NCI-H1417 (cell line): Measurements from ENCODE around the gene ITGB6.

ENCODE experiments used
- DNase-seq, 3 experiments: peaks; one replicate each; lab custom pipeline; 2025; lab: John Stamatoyannopoulos, UW

ITGB6 gene

DNA sequence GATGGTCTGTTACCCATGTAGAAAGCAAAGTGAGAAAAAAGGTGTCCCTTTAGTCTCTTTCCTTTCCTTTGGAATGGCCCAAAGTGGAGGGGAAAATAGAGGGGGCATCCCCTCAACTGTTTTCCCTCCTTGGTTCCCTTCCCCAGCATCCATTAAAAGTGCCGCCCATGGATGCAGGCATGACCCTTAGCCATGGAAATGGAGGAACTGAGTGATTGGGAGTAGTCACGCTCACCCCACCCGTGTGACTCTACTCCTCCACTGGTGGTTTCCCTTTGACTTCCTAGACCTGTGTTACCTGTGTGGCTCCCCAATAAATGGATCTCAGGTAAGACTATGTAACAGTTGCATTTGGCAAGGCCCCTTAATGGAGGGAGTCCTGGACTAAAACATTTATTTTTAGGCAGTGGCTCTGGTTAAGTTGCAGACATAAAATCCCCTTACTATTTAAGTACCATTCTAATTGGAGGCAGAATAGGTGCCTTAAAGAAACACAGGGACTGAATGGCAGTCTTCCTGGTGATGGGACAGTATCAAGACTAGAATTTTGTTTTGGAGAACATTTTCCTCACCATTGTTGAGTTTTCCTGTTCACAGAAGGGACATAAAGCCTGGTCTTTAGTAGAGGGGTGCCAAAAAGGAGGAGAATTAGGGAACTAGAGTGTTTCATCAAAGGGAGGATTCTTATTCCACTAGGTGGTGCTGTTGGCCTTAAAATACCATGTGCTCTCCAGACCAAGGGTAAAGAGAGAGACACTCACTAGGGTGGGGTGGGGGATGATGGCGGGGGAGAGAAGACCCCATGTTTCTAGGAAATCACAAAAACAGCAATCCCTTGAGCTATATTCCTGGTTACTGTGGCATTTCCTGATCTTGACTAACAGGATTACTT is 112.0 kb downstream of the ITGB6 start:
- peak in 1 of 3 experiments; percentile 0 for DNase-seq

DNA sequence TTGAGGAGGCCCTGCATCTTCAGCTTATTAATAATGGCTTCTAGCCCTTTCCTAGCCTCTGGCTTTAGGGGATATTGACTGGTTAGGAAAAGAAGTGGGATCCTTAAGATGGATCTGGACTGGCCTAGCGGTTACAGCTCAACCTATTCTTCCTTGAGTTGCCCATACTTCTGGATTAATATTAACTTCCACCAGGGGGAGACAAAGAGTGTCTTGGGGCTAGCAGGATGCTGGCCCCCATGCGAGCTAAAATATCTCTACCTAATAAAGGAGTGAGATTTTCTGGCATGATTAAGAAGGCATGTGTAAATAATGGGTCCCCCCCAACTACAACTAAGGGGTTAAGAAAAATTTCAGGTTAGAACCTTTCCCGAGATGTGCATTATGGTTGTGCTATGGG is 114.4 kb downstream of the ITGB6 start:
- DNase-seq: no peak

DNA sequence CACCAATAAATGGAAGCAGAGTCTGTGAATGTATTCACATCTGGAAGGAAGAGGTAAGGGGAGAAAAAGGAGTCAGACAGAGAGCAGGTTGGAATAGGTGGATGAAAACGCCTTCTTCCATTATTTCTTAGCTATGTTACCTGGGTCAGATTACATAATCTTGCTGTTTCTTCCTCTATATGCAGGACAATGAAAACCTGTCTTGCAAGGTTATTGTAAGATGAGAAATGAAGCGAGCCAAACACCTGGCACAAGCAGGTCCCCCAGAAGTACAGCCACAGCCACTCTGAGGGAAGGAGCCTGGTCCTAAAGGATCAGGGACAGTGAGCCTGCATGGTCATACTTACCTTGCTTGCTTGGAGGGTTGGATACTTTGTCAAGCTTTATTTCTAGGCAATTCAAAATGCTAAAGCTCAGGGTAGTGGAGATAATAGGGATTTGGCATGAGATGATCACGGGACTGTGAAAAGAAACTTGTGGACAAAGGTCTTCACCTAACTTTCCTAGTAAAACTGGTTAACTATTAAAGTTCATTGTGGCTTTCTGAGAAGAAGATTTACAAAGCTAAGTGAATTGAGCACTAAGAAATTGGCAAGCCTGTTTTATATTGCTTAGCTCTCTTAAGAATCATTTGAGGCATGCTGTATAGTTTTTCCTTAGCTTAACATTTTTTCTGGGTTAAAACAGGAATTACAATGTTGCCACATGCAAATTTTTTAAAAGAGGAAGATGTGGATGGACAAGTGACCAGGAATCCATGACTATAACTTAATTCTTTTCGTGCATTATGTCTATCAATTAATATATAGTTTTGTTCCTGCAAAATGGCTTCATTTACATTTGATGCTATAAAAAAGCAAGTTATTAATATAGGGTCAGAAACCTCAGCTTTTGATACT is 121.9 kb downstream of the ITGB6 start:
- no peak for DNase-seq

DNA sequence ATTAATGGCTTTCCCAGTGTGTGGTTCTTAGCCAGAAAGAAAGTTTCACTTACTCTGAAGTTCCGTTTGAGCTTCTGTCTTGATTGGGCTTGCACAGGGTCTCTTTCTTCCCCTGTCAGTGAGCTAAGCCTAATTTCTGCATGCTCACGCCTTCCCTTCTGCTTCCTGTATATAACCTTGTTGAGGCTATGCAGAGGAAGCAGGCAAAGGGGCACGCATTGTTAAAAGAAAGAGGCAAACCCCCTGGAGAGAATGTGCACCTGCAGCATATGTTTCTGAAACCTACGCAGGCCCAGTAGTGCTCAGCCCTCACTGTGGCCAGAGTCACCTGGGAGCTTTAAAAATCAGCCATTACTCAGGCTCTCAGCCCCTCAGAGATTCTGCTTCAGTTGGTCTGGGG is 123.2 kb downstream of the ITGB6 start:
- DNase-seq: peak in 1 of 3 experiments; percentile 10

DNA sequence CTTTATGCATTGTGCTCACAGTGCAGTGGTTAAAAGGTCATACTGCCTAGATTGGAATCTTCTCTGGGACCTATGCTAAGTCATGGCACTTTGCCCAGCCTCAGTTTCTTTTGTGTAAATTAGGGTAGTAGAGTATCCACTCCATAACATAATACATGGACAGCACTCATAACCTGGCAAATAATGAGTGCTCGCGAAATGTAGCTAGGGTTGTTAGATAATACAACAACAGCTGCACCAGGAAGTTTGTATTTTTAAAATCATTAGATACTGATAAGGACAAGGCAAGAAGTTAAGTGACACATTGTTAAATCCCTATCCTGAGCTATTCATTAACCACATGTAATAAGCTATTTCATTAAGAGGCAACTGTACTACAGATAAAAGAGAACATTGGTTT is 123.8 kb downstream of the ITGB6 start:
- no peak for DNase-seq

DNA sequence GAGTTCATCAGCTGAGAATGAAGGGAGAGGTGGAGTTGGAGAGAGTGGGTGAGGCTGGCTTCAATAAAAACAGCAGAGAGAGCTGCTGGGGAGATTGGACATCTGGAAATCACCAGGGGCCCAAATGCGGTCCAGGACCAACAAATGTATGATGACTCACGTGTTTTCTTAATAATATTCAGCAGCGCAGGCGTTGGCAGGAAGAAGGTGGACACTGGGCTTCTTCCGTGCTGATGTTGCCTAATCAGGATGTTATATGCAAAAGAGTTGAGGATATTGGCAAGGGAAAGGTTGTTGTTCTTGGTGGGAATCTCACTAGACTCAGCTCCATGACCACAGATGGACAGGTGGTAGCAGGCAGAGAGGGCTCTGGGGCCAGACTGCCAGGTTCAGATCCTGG is 124.9 kb downstream of the ITGB6 start:
- DNase-seq: no peak

DNA sequence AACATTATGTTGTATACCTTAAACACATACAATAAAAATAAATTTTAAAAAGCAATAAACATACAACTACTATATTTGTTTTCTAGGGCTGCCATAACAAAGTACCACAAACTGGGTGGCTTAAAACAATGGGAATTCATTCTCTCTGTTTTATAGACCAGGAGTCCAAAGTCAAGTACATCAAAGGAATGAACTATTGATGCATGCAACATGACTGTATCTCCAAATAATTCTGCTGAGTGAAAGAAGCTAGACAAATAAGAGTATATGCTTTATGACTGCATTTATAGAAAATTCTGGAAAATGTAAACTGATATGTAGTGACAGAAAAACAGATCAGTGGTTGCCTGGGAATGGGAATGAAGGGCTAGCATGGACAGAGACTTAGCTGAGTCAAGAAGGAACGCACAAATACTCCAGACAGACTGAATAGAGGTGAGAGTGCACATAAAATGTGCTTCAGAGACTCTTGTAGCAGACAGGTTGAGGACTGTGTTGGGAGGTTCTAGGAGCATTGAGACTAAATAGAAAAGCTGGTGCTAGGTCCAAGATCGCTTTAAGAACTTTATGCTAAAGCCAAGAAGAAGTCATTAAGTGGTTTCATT is 126.7 kb downstream of the ITGB6 start:
- DNase-seq: no peak

DNA sequence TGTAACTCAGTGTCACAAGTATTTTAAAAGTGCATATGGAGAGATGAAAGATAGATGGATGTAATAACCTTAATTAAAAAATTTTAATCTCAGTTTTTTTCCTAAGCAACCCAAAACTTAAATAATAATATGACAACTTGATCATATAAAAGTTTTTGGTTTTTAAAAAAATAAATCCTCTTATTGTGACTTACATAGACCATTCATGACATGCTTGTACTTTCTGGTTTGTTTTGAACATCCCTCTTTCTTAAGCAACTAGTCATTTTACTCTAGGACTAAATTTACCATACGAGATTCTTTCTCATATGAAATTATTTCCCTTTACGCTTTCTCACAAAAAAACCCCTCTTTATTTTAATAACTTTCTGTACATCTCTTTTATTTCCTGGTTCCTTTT is 131.2 kb downstream of the ITGB6 start:
- no peak for DNase-seq

DNA sequence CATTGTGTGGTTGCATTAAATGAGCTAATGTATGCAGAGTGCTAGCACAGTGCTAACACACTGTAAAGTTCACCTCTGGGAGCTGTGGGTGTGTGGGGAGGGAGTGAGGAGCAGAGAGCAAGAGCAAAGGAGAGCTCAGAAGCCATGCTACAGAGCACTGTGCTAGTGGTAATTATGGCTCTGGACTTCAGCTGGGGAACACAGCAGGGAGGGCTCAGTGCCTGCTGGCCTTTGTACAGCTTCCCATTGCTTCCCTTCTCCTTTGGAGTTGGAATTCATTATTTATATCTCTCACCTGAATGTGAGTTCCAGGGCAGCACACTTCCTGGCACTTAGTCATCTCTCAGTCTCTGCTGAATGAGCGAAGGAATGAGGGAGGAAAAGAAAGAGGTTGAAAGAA is 135.2 kb downstream of the ITGB6 start:
- no peak for DNase-seq

DNA sequence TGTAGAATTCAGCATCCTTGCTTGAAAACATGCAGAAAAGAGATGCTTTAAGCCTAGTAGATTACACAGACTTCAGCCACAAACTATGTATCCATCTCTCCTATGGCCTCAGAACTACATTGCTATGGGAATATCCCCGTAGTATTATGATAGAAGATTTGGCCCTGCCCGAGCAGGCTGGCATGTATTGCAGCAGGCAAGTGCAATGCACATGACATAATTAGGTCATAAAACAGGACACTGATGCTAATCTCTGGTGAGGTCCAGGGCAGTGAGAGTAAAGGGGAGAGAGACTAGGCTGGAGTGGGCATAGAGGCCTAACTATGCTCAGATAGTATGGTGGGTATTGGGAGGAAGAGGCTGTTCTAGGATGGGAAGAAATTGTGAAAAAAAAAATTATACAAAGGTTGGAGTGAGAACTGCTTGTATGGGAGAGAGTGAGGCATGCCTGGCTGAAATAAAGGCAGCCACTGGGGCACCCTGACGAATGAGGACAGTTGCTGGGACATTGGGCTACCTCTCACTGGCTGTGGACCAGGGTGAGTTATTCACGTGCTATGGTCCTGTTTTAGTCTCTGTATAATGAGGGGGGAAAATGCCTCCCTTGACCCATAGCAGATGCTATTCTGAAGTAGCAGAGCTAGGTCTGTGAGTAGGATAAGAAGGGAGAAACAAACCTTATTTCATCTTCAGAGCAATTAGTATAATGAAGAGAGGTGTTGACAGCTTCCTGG is 136.0 kb downstream of the ITGB6 start:
- DNase-seq: no peak

DNA sequence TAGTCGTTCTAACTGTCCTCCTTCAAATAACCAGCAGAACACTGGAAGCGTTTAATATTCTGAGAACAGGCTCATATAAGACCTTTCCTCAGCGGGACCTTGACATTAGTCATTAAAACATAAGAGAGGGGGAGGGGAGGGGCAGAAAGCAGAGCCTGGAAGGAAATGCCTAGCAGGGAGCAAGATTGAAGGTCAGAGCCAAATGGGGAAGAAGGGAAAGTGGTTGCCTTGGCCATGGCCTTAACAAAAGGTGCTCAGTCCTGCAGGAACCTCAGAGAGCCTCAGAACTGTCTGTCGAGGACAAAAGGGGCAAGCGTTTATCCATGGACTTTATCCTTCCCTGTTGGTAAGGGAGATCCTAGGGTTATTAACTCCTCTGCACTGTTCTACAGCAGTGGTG is 136.8 kb downstream of the ITGB6 start:
- no peak for DNase-seq

DNA sequence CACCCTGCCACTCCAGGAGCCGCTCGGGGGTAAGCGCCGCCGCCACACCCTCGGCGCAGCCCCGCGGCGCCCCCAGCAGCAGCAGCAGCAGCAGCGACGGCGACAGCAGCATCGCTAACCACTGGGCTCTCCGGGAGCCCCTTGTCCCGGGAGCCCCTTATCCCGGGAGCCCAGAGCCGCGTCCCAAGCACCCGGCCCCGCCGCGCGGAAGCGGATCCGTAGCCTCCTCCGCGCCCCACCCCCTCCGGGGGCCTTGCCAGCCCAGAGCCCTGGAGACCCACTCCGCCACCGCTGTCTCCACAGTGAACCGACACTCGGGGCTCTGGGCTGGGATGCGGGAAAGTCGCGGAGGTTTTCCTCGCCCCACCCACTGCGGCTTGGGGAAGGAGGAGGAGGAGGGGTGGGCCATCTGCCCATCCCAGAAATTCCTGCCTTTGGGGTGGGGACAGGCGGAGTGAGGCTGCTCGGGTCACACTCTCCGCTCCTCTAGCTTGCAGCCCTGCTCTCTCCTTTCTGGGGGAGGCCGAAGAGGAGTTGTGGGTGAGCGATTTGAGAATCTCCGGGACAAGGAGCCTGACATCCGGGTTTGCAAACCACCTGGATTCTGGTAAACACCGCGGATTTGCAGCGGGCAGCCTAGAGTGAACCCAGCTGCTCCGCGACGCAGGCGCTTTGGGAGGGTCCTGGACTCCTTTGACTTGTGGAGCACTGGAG is 137.6 kb downstream of the ITGB6 start, which contains the start of gene PLA2R1:
Gene PLA2R1 (minus strand): TSS at position 324 of the 714 bp plus-strand sequence. CDS start 212 bp downstream, at position 112.
- DNase-seq: no peak

DNA sequence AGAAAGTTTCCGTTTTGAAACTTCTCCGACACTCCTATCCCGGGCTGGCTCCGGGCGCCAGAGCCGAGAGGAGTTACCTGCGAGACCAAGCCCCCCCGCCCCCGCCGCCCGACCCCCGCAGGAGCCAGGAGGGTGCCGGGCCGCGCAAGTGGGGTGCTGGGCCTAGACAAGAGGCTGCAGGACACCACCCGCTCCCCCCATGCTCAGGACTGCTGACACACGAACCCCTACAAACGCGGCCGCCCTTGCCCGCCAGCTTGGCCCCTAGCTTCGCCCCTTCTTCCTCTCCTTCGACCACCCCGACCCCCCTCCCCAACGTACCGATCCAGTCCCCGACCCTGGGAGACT is 138.2 kb downstream of the ITGB6 start:
- DNase-seq: no peak

DNA sequence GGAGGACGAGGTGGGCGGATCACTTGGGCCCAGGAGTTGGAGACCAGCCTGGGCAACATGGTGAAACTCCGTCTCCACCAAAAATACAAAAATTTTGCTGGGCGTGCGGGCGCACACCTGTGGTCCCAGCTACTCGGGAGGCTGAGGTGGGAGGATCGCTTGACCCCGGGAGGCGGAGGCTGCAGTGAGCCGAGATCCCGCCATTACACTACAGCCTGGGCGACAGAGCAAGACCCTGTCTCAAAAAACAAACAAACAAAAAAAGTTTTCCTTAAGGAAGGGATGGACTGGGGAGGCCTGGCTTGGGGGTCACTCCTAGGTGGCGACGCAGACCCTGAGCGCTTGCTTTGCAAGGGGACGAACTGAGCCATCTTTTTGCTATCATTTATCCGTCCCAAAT is 138.5 kb downstream of the ITGB6 start:
- DNase-seq: no peak

DNA sequence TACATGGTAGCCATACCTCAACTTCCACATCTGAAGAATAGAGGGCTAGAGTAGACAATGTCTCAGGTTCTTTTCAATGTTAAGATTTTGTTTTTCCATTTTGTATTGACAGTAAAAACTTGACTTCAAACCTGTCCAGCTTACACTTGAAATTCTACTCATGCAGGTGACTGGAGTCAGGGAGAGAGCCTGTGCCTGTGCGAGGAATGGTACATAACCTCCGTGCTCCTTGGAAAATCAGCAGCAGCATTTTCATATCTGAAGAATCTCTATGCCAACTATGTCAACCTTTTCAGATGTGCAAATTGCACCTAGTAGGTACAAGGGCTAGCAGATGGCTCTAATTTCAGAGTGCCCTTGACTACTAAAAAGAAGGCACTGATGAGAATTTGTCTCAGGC is 139.8 kb downstream of the ITGB6 start:
- DNase-seq: no peak

DNA sequence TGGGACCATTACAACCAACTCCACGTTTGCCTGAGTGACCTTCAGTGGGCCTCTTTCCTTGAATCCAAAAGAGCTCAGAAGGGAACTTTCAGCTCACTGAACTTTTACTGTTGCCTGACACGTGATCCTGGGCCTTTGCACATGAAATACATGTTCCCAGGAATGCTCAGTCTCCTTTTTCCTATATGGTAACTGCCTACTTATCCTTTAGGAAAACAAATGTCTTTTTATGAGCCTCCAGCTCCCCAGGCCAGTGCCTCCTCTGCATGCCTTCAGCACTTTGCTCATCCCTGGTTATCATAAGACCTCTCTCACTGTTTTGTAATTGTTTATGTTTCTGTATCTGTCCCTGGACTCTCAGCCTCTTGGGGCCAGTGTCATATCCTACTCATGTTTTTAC is 142.7 kb downstream of the ITGB6 start:
- no peak for DNase-seq

DNA sequence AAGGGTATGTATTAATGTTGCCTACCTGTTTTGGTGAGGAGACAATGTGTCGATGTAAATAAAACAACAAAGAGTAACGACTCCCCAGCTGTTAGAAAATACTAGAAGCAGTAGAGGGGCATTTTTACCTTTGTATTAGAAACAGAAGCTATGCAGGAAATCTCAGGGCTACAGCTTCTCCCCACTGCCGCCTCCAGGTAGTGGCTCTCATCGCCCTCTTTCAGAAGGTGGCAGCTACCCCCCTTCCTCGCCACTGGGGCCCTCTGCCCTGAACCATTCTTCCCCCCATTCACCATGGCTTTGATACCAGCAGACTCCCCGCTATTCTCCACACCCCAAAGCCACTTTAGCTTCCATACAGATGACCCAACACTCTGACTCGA is 144.4 kb downstream of the ITGB6 start:
- no peak for DNase-seq

DNA sequence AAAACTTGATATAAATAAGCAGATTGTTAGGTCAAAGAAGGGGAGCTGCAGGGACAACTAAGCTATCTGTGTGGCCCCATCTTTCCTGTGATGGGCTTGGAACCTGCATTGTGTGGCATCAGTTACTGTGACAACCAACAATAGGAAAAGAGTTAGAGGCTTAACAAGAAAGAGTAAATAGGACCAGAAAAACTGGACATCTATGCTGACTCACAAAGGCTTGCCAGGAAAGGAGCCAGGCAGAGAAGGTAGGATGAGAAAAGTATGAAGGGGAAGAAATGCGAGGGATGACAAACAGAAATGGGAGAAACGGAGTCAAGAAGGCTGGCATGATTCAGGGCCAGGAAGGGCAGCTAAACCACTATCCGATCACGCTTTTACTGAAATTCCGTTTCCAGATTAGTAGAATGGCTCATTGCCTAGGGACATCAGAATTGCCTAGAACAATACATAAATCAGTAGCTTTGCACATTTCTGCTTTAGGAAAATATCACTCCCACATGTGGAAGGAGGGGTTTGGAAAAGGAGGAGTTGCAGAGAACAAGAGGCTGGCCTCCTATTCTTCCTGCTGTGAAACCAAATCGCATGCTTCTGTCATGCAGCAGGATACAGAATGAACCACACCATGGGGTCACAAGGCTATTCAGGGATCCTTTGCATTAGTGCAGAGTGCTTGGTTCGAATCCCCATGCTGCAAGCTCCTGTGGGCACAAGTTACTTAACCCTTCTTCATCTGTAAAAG is 144.9 kb downstream of the ITGB6 start:
- no peak for DNase-seq

DNA sequence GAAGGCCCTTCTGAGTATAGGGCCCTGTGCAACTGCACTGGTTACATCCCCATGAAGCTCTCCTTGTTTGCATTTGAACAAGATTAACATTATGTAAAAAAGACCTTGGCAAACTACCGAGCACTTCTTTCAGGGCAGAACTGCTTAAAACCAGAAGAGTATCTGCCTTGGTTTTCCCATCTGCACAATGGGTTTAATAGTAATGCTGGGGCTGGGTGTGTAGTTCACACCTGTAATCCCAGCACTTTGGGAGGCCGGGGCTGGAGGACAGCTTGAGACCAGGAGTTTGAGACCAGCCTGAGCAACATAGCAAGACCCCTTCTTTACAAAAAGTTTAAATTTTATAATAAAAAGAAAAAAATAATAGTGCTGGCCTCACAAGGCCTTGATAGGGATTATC is 146.1 kb downstream of the ITGB6 start:
- no peak for DNase-seq

DNA sequence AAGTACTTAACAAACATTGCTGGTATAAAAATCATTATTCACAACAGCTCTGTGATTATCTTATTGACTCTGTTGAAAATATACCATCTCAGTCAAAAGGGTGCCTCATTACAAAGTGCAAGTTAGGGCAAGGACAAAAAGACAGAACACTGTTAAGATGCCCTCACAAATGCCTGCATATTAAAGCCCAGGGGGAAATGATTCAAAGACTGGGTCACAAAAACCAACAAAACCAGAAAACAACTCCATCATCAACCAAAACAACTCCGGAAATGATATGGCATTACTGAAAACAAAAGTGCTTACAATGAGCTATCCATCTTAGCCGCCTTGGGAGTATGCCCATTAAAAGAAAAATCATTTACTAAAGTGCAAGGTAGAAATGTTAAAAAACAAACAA is 147.5 kb downstream of the ITGB6 start:
- no peak for DNase-seq

DNA sequence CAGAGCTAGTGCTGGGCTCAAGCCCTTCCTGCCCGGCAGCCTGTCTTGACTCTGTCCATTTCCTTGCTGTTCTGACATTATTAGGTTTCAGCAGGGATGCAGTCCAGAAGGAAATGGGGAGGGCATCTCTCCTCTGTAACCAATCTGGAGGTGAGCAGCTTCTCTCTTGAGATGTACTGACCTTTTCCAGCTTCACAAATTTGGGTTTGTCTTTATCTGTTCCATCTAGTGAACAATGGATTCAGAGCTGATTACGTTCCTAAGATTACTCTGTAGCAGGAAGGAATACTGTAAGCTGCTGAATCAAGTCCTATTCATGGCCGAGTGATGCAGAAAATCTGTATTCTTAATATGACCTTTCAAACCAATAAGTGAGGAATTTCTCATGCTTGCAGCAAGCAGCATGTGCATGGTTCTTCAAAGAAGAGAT is 148.7 kb downstream of the ITGB6 start:
- DNase-seq: no peak
